MM.1S (cell line): ENCODE data around the gene FRY.

Source experiments
- EZH2phosphoT487 ChIP-seq: fragments of 300-600 bp; sonication (generic); IDR thresholded peaks from 2 replicates; pipeline ENCODE4 v1.6.1; 2018; ENCODE audit warnings: antibody characterized with exemption, low read length
- TF ChIP-seq, protein P1 (sequence below): fragments of 300-600 bp; sonication (generic); IDR thresholded peaks from 2 replicates; pipeline ENCODE4 v1.5.1; 2016; ENCODE audit warnings: antibody characterized with exemption, low read length, mixed read lengths

DNA sequence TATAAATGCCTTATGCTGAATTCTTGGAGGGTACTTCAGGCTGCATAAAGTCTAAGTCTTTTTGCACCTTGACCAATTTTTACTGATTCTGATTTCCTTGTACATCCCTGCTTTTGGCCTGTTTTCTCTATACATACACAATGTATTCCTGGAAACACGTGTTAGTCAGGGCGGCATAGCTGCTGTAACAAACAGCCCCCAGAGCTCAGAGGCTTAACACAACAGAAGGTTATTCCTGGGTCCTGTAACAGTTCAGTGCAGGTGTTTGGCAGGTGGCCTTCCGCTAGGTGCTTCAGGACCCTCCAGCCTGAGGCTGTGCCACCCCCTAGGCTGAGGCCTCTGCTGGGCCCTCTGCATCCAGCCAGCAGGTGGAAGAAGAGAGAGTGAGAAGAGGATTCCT, 200.7 kb downstream of the FRY start:
- TF ChIP-seq, protein P1, sequence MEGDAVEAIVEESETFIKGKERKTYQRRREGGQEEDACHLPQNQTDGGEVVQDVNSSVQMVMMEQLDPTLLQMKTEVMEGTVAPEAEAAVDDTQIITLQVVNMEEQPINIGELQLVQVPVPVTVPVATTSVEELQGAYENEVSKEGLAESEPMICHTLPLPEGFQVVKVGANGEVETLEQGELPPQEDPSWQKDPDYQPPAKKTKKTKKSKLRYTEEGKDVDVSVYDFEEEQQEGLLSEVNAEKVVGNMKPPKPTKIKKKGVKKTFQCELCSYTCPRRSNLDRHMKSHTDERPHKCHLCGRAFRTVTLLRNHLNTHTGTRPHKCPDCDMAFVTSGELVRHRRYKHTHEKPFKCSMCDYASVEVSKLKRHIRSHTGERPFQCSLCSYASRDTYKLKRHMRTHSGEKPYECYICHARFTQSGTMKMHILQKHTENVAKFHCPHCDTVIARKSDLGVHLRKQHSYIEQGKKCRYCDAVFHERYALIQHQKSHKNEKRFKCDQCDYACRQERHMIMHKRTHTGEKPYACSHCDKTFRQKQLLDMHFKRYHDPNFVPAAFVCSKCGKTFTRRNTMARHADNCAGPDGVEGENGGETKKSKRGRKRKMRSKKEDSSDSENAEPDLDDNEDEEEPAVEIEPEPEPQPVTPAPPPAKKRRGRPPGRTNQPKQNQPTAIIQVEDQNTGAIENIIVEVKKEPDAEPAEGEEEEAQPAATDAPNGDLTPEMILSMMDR: no peak
- no peak for TF ChIP-seq EZH2phosphoT487
